ENCODE results near the gene ZCCHC14.
"Not testable (repeated sequence)": the region's sequence is repeated elsewhere in the genome, so short reads cannot be mapped to it uniquely, and the experiment has no call there.

ZCCHC14 gene

GRCh38 chr16:87523605-87524004, 30.8 kb upstream of the ZCCHC14 start:
- DNase-seq: not testable (repeated sequence)

- not testable (repeated sequence) for DNase-seq
These were observed 28.9 kb upstream of the ZCCHC14 start for GRCh38 chr16:87521764-87522163.

- not testable (repeated sequence) for DNase-seq
These were observed 26.3 kb upstream of the ZCCHC14 start for GRCh38 chr16:87519170-87519569.

- DNase-seq: not testable (repeated sequence)
These were observed 25.7 kb upstream of the ZCCHC14 start for GRCh38 chr16:87518430-87519051.

GRCh38 chr16:87517610-87518429, 25.0 kb upstream of the ZCCHC14 start:
- DNase-seq: not testable (repeated sequence)

GRCh38 chr16:87516361-87516760, 23.5 kb upstream of the ZCCHC14 start:
- no peak for DNase-seq

- no peak for DNase-seq
These were observed 22.9 kb upstream of the ZCCHC14 start for GRCh38 chr16:87515475-87516330.

GRCh38 chr16:87509778-87510177, 17.0 kb upstream of the ZCCHC14 start:
- DNase-seq: not testable (repeated sequence)

- DNase-seq: no peak
These were observed 14.7 kb upstream of the ZCCHC14 start for GRCh38 chr16:87507351-87508069.

GRCh38 chr16:87506423-87507350, 13.9 kb upstream of the ZCCHC14 start:
- DNase-seq: no peak

GRCh38 chr16:87505834-87506233, 13.0 kb upstream of the ZCCHC14 start:
- no peak for DNase-seq

- not testable (repeated sequence) for DNase-seq
These were observed 10.6 kb upstream of the ZCCHC14 start for GRCh38 chr16:87503232-87503937.

- no peak for DNase-seq
These were observed 9.6 kb upstream of the ZCCHC14 start for GRCh38 chr16:87502308-87502969.

- DNase-seq: no peak
These were observed 8.3 kb upstream of the ZCCHC14 start for GRCh38 chr16:87501117-87501516.

GRCh38 chr16:87499189-87499486, 6.3 kb upstream of the ZCCHC14 start:
- no peak for DNase-seq

- DNase-seq: no peak
These were observed 5.7 kb upstream of the ZCCHC14 start for GRCh38 chr16:87498324-87499188.

GRCh38 chr16:87497767-87498290, 5.0 kb upstream of the ZCCHC14 start:
- not testable (repeated sequence) for DNase-seq

- DNase-seq: not testable (repeated sequence)
These were observed 4.4 kb upstream of the ZCCHC14 start for GRCh38 chr16:87497023-87497766.

- no peak for DNase-seq
These were observed 3.6 kb upstream of the ZCCHC14 start for GRCh38 chr16:87496447-87496801.

Measured in NCI-H774 (cell line).